ENCODE results near the gene TRIM28.

GRCh38 chr19:58521651-58522050 lies 22.2 kb upstream of the TRIM28 start:
- TF ChIP-seq, protein P1, sequence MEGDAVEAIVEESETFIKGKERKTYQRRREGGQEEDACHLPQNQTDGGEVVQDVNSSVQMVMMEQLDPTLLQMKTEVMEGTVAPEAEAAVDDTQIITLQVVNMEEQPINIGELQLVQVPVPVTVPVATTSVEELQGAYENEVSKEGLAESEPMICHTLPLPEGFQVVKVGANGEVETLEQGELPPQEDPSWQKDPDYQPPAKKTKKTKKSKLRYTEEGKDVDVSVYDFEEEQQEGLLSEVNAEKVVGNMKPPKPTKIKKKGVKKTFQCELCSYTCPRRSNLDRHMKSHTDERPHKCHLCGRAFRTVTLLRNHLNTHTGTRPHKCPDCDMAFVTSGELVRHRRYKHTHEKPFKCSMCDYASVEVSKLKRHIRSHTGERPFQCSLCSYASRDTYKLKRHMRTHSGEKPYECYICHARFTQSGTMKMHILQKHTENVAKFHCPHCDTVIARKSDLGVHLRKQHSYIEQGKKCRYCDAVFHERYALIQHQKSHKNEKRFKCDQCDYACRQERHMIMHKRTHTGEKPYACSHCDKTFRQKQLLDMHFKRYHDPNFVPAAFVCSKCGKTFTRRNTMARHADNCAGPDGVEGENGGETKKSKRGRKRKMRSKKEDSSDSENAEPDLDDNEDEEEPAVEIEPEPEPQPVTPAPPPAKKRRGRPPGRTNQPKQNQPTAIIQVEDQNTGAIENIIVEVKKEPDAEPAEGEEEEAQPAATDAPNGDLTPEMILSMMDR (IDR thresholded peaks at IDR 0.05; ENCODE audit: insufficient read depth, low read depth, low read length) = no peak
- no peak for TF ChIP-seq EZH2 (IDR thresholded peaks at IDR 0.05; ENCODE audit: insufficient read depth, low read length)
